Measurements from ENCODE around the gene CXorf66. TPM values are rescaled to one million over a fixed set of nuclear protein-coding genes. Genes with fewer than 3 reads are reported as not detected.
A peak's percentile ranks its signal among the peaks of the same experiment; 100 is the strongest.
"Not testable (repeated sequence)": the region's sequence is repeated elsewhere in the genome, so short reads cannot be mapped to it uniquely, and the experiment has no call there.

CXorf66 gene
- total RNA-seq, 1 experiment from 2014 or later: not detected

DNA sequence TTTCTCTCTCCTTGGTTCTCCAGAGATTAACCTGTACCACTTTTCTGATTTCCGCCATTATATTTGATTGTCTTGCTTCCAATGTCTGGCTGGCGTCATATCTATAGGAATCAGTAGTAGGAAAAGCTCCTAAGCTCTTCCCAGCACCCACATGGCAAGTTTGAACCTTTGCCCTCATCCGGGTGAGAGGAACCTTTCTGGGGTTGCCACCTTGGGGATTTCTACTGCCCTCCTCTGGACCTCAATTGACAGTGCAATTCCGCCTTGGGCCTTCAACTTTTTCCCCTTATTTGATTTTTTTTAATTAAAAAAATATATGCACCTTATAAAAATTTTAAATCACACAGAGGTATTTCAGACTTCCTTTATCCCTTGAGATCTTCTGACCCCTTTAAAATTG is 2.0 kb upstream of the CXorf66 start:
- no peak for DNase-seq (ENCODE audit: low read depth, low spot score)
- TF ChIP-seq, protein P1, sequence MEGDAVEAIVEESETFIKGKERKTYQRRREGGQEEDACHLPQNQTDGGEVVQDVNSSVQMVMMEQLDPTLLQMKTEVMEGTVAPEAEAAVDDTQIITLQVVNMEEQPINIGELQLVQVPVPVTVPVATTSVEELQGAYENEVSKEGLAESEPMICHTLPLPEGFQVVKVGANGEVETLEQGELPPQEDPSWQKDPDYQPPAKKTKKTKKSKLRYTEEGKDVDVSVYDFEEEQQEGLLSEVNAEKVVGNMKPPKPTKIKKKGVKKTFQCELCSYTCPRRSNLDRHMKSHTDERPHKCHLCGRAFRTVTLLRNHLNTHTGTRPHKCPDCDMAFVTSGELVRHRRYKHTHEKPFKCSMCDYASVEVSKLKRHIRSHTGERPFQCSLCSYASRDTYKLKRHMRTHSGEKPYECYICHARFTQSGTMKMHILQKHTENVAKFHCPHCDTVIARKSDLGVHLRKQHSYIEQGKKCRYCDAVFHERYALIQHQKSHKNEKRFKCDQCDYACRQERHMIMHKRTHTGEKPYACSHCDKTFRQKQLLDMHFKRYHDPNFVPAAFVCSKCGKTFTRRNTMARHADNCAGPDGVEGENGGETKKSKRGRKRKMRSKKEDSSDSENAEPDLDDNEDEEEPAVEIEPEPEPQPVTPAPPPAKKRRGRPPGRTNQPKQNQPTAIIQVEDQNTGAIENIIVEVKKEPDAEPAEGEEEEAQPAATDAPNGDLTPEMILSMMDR (IDR thresholded peaks at IDR 0.05): peak; percentile 70
- TF ChIP-seq TCF7L2 (IDR thresholded peaks at IDR 0.05; ENCODE audit: low read depth, low read length): no peak
- TF ChIP-seq, protein P2, sequence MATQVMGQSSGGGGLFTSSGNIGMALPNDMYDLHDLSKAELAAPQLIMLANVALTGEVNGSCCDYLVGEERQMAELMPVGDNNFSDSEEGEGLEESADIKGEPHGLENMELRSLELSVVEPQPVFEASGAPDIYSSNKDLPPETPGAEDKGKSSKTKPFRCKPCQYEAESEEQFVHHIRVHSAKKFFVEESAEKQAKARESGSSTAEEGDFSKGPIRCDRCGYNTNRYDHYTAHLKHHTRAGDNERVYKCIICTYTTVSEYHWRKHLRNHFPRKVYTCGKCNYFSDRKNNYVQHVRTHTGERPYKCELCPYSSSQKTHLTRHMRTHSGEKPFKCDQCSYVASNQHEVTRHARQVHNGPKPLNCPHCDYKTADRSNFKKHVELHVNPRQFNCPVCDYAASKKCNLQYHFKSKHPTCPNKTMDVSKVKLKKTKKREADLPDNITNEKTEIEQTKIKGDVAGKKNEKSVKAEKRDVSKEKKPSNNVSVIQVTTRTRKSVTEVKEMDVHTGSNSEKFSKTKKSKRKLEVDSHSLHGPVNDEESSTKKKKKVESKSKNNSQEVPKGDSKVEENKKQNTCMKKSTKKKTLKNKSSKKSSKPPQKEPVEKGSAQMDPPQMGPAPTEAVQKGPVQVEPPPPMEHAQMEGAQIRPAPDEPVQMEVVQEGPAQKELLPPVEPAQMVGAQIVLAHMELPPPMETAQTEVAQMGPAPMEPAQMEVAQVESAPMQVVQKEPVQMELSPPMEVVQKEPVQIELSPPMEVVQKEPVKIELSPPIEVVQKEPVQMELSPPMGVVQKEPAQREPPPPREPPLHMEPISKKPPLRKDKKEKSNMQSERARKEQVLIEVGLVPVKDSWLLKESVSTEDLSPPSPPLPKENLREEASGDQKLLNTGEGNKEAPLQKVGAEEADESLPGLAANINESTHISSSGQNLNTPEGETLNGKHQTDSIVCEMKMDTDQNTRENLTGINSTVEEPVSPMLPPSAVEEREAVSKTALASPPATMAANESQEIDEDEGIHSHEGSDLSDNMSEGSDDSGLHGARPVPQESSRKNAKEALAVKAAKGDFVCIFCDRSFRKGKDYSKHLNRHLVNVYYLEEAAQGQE (IDR thresholded peaks at IDR 0.05; ENCODE audit: insufficient read depth in 1 of 2, low read depth in 2 of 2, low read length in 1 of 2): no peak
- no peak for TF ChIP-seq SIN3A (IDR thresholded peaks at IDR 0.05; ENCODE audit: borderline replicate concordance, insufficient read depth, low read depth, low read length)
- no peak for TF ChIP-seq POLR2AphosphoS5 (IDR thresholded peaks at IDR 0.05; ENCODE audit: low read depth, low read length)
- H3K9me3 ChIP-seq (ENCODE audit: control insufficient read depth, insufficient read depth, low read depth, low read length): no peaks in the 10 kb centered on the region
- intact Hi-C loops (cut with micrococcal nuclease; ENCODE audit: unreplicated experiment): no loop called here
- H3K27ac ChIP-seq (ENCODE audit: low read length): no peak overlapping the region
- peaks cover 2% of the 10 kb centered on the region; the same call in 1 of the 2 replicates for H3K27me3 ChIP-seq (ENCODE audit: control insufficient read depth, insufficient read depth, low read length)
- ChIA-PET CTCF (interaction anchor here (0.5 to 0.6 kb wide), 2 partner anchors 8 to 34 kb away, joined by 3 to 8 read pairs; partner anchors contain the start of gene ATP11C), POLR2A (no interaction called here)
- no peak; the same call in 1 of the 2 replicates for ATAC-seq
- H3K4me1 ChIP-seq (ENCODE audit: control insufficient read depth, insufficient read depth, low read length): no peaks in the 10 kb centered on the region
- H3K36me3 ChIP-seq (ENCODE audit: control insufficient read depth, insufficient read depth, low read length): no peaks in the 10 kb centered on the region
- BruUV-seq (replicated peaks): no TSS peak
- no peak overlapping the region for H3K4me3 ChIP-seq (ENCODE audit: low read depth in 2 of 2, low read length in 2 of 2)
- in situ Hi-C loops (cut with HindIII; ENCODE audit: low pct_unique_long_range_greater_than_20kb, low sequenced_read_pairs): no loop called here

DNA sequence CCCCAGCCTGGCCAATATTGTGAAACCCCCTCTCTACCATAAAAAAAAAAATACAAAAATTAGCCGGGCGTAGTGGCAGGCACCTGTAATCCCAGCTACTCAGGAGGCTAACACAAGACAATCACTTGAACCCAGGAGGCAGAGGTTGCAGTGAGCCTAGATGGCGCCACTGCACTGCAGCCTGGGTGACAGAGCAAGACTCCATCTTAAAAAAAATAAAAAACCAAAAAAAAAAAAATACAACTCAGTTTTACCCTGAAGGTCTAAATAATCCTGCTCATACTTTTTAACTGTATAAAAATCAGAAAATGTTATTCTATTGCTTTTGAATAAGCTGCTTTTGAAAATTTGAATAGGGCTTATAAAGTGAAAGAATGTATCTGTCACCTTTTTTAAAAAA is 838 bp upstream of the CXorf66 start:
- POLR2A ChIA-PET; ATAC-seq; H3K27me3 ChIP-seq (ENCODE audit: control insufficient read depth, insufficient read depth, low read length); in situ Hi-C loops (cut with HindIII; ENCODE audit: low pct_unique_long_range_greater_than_20kb, low sequenced_read_pairs); H3K36me3 ChIP-seq (ENCODE audit: control insufficient read depth, insufficient read depth, low read length); H3K4me1 ChIP-seq (ENCODE audit: control insufficient read depth, insufficient read depth, low read length); CTCF ChIA-PET; intact Hi-C loops (cut with micrococcal nuclease; ENCODE audit: unreplicated experiment); BruUV-seq (replicated peaks); H3K27ac ChIP-seq (ENCODE audit: low read length); DNase-seq (ENCODE audit: low read depth, low spot score); H3K4me3 ChIP-seq (ENCODE audit: low read depth in 2 of 2, low read length in 2 of 2); H3K9me3 ChIP-seq (ENCODE audit: control insufficient read depth, insufficient read depth, low read depth, low read length): not testable (repeated sequence)
- TF ChIP-seq, protein P1 (IDR thresholded peaks at IDR 0.05): peak; percentile 72

DNA sequence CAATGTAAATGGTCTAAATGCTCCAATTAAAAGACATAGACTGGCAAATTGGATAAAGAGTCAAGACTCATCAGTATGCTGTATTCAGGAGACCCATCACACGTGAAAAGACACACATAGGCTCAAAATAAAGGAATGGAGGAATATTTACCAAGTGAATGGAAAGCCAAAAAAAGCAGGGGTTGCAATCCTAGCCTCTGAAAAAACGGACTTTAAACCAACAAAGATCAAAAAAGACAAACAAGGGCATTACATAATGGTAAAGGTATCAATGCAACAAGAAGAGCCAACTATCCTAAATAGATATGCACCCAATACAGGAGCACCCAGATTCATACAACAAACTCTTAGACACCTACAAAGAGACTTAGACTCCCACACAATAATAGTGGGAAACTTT is 4.2 kb downstream of the CXorf66 start:
- in situ Hi-C loops (cut with HindIII; ENCODE audit: low pct_unique_long_range_greater_than_20kb, low sequenced_read_pairs); H3K9me3 ChIP-seq (ENCODE audit: control insufficient read depth, insufficient read depth, low read depth, low read length); POLR2A ChIA-PET; H3K4me3 ChIP-seq (ENCODE audit: low read depth in 2 of 2, low read length in 2 of 2); DNase-seq (ENCODE audit: low read depth, low spot score); intact Hi-C loops (cut with micrococcal nuclease; ENCODE audit: unreplicated experiment); CTCF ChIA-PET; H3K27me3 ChIP-seq (ENCODE audit: control insufficient read depth, insufficient read depth, low read length); H3K4me1 ChIP-seq (ENCODE audit: control insufficient read depth, insufficient read depth, low read length); H3K27ac ChIP-seq (ENCODE audit: low read length); H3K36me3 ChIP-seq (ENCODE audit: control insufficient read depth, insufficient read depth, low read length); BruUV-seq (replicated peaks); ATAC-seq: not testable (repeated sequence)

Measured in Panc1 (cell line).